Measurements from ENCODE around the gene ARID3A.

ARID3A gene

DNA sequence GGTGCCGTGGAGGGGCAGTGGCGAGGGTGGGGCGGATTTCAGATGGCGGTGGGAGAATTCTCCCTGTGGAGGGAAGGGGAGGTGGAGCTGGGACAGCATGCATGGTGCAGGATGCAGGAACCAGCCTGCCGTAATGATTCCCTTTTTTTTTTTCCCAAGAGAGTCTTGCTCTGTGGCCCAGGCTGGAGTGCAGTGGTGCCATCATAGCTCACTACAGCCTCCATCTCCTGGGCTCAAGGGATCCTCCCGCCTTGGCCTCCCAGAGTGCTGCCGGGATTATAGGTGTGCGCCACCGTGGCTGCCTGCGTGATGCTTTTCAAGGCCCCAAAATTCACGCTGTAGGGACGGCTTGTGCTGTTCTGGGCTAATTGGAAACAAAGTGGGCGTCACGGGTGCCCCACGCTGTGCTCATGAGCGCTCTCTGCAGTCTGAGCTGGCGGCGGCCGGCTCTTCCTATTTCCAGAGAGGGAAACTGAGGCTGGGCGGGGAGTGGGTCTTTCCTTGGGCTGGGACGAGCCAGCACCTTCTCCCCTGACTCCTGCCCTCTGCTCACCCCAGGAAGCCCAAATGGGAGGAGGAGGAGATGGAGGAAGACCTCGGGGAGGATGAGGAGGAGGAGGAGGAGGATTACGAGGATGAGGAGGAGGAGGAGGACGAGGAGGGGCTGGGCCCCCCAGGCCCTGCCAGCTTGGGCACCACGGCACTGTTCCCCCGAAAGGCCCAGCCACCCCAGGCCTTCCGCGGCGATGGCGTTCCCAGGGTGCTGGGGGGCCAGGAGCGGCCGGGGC is 6.2 kb downstream of the ARID3A start:
- no peak for DNase-seq

DNA sequence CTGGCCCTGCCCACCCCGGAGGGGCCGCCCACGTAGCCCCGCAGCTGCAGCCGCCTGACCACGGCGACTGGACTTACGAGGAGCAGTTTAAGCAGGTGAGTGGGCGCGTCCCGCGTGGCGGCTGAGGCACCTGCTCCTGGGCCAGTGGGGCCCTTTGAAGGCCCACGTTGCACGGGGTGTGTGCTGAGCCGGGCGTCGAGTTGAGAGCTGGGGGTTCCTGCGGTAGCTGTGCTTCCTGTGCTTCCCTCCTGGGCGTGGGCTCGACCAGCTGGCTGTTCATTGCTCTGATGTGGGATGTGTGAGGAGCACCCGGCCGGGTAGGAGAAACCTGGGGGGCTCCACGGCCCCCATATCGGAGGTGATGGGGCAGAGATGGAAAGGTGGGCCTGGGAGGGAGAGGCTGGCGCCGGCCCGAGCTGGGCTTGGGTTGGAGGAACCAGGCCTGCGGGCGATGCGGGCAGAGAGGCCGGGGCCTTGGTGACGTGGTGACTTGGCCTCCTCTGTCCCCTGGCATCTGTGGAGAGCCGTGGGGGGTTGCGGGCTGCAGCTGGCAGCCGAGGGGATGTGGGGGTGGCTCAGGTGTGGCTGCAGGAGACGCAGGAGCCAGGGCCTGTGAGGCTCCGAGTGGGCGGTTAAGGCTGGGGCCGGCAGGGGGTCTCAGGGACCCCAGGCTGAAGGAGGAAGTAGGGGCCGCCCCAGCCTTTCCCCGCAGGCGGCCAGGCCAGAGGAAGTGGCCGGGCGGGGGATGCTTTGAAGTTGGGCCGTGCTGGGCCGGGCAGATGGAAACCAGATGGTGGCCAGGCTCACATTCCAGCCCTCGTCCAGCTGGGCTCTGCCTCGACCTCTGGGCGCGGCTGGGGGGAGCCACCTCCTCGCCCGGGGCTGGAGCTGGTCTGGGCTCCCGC is 7.1 kb downstream of the ARID3A start:
- DNase-seq, result no peak

DNA sequence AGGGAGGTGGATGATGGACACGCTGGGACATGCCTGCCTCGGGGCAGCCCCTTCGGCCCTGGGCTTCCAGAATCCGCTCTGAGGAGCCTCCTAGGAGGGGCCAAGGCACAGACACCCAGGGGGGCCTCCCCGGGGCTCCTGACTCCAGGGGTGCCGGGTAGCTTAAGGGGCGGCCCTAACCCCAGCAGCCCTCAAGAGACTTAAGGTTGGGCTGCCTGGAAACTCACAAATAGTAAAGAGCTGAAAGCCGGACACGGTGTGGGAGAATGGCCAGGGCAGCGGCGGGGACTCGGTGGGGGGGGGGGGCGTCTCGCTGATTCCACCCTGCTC is 7.7 kb downstream of the ARID3A start:
- no peak for DNase-seq

DNA sequence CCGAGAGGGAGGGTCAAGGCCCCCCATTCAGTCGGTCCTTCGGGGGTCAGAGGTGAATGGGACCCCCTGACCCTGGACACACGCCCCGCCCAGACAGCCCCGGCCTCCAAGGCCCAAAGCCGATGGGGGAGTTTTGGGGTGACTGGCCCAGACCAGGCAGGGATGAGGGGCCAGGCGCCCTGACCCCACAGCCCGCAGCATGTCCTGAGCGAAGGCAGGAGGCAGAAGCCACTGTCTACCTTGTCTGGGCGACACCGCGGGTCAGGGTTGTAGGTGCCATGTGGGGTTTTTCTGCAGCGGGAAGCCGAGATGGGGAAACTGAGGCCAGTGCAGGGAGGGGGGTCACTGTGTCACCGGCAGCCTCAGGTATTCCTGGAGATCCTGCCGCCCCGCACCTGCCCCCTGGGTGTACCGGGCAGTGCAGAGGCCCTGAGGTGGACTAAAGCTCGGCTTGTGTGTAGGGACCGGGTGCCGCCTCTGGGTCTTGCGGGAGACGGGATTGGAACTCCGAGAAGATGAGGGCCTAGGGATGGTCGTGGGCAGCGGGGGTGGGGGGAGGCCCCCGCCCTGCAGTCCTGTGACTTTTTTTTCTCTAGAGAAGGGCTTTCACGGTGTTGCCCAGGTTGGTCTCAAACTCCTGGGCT is 8.5 kb downstream of the ARID3A start:
- DNase-seq, result no peak

DNA sequence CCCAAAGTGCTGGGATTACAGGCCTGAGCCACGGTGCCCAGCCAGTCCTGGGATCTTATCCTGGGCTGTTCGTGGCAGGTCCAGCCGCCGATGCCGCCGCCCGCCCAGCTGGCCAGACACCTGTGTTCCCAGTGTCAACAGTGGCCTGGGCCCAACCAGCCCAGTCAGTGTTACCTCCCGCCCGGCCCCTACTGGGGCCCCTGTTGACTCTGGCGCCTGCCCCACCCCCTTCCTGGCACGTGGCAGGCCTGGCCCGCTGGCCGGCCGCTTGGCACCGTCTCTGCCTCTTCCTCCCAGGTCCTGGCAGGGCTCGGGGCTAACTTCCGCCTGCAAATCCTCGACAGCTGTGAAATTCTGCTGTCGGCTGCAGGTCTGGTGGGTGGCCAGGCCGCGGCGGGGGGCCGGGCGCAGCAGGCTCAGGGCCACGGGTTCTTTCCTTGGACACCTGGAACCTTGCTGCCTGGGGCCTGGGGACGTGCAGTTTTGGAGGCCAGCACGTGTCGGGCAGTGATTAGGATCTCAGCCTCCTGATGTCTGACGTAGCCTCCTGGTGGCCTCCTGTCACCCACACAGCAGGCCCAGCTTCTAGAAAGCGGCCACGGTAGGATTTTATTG is 9.1 kb downstream of the ARID3A start:
- peak; percentile 87 for DNase-seq

DNA sequence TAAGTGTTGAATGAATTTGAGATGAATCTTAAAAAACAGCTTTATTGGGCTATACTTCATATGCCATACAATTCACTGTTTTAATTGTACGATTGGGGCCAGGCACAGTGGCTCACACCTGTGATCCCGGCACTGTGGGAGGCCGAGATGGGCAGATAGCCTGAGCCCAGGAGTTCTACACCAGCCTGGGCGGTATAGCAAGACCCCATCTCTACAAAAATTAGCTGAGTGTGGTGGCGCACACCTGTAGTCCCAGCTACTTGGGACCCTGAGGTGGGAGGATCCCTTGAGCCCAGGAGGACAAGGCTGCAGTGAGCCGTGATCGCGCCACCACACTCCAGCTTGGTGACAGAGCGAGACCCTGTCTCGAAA is 10.3 kb downstream of the ARID3A start:
- no peak for DNase-seq

DNA sequence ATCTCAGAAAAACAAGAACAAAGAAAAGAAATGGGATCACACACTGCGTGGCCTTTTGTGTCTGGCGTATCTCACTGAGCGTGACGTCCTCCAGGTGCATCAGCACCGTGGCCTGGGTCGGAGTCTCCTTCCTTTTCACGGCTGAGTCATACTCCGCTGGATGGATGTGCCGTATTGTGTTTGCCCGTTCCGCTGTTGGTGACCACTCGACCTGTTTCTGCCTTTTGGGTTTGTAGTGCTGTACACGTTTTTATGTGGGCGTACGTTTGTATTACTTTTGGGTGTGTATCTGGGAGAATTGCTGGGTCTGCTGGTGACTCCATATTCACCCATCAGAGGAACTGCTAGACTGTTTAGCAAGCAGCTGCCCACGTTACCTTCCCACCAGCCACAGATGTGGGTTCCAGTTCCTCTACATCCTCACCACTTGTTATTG is 11.4 kb downstream of the ARID3A start:
- no peak for DNase-seq

DNA sequence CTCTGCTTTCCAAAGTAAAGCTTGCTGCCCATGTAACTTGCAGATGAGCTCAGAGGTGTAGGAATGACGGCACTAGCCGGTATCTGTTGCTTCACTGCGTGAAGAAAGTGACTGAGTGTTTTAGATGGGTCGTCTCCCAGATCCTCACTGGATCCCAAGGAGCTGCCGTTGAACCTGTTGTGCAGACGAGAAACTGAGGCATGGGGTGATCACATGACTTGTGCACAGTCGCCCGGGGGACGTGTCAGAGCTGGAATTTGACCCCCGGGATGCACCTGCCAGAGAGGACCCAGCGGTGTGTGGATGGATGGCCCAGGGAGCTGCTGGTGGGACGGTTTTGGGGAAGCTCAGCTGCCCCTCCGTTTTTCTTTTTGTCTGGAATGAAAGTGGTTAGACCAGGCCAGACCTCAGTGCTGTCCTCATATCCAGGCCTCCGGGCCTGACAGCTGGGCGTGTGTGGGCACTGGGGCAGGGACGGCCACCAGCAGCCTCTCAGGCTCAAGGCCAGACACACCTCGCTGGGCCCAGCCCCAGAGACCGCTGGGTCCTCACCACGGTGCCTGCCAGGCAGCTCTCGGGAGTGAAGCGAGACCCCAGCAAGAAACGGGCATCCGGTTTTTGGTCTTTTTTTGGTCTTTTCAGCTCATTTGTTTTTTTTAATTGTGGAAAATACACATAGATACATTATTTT is 12.5 kb downstream of the ARID3A start:
- DNase-seq, result no peak

DNA sequence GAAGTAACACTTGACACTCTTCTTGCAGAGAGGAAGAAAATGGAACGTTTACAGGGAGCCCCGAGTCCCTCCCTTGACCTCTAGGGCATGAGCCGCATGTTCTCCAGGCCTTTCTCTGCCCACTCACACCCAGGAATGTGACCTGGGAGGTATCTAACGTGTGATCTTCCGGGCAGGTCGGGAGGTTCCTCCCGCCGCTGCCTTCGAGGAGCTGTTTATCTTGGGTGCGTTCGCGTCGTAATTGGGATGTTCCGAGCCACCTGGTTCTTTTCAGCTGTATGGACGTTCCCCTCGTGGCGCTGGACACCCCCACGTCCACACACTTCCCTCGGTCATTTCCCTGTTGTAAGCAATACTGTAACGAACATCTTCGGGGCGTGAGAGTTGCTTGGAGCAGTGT is 13.6 kb downstream of the ARID3A start:
- DNase-seq, result no peak

DNA sequence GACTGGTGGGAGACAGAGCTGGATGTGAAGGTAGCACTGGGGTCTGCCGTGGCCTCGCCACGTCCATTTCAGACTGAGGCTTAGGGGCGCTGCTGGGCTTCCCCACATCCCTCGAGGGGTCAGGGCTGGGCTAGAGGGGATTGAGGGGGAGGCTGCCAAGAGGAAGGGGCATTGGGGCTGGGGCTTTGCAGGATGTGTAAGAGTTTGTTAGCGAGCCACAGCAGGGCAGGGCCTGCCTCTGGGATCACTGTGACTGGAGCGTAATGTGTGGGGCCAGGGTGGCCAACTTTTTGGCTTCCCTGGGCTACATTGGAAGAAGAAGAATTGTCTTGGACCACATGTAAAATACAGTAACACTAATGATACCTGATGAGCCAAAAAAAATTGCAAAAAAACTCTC is 14.1 kb downstream of the ARID3A start:
- no peak for DNase-seq

DNA sequence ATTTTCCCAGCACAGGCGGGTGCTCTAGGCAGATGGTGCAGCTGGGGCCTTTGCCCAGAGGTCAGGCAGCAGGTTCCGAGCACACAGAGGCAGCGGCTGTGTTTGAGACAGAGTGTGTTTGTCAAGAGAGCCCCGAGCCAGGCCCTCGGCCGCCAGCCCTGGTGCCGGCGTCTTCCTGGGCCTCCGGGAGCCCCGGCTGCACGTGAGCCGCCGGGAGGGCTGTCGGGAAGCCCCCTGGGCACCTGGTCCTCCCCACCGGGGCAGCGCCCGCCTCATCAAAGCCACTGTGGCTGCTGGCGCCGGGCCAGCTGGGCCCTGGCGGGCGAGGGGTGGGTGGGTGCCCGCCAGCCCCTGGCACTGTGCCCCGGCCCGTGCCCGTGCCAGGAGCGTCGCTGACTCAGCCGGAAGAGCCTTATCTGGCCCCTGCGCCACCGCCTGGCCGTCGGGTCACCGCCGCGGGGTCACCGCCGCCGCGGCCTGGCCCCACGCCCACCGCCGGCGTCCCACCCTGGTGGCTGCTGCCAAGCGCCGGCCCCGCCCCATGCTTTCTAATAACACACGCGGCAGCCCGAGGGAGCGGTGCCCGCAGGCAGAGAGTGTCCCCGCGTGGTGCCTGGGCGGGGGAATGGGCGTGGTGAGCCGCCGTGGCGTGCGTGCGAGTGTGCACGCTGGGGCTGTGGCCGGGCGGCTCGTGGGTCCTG is 14.9 kb downstream of the ARID3A start:
- DNase-seq, result peak; percentile 66

DNA sequence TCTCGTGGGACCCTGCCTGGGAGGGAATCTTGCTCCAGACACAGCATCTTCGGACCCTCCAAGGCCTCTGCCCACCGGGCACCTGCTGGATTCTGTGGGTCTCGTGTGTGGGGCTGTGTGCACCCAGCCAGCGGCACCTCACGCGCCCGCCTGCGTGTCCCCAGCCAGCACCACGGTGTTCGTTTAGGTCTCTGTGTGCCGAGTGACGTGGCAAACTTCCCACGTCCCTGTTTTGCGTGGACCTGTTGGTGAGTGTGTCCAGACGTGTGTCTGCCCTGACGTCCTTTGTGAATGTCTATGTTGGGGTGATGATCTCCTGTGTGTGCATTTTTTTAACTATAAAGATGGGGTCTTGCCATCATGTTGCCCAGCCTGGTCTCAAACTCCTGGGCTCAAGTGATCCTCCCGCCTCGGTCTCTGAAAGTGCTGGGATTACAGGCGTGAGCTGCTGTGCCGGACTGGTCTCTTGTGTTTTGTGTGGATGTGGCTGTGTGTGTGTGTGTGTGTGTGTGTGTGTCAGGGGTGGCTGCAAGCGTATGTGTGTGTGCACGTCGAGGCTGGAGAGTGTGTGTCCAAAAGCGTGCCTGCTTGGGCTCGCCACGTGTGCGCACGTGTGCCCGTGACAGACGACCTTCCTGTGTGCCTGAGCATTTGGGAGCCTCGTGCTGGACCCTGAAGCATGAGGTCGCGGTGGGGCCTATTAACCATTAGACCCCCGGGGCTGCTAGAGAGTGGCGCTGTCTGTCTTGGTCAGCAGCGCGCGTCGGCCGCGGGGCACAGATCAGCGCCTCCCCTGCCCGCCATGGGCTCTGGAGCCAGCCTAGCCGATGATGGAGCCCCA is 15.7 kb downstream of the ARID3A start:
- DNase-seq, result no peak

DNA sequence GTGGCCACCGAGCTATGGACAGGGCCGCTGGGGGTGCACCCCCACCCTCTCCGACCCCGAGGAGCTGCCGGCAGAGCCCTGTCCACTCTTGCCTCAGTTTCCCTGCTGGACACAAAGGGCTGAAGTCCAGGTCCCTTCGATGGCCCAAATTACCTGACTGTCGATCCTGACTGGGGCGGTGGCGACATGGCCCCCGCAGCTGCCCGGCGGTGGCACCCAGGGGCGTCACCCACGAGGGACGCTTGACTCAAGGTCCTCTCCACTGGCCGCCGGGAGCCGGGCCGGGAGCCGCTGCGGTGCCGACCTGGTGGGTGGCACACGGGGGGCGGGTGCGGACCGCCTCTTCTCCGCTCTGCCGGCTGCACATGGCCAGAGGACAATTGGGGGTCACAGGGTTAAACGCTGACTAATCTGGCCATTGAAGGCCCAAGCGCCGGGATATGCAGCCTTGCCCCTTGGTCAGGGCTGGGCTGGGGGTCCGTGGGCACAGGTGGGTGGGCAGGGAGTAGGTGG is 16.4 kb downstream of the ARID3A start:
- DNase-seq, result no peak

DNA sequence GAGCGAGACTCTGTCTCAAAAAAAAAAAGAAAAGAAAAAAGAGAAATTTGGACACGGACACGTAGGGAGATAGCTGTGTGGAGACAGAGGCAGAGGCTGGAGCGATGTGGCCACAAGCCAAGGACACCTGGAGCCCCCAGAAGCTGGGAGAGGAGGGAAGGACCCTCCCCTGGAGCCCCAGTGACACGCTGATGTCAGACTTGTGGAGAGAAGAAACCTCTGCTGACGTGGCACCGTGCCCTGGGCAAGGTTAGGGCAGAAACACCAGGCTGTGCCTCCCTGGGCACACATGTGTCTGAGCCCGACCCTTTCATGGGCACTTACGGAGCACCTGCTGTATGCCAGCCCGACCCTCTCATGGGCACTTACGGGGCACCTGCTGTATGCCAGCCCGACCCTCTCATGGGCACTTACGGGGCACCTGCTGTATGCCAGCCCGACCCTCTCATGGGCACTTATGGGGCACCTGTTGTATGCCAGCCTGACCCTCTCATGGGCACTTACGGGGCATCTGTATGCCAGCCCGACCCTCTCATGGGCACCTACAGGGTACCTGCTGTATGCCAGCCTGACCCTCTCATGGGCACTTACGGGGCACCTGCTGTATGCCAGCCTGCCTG is 17.8 kb downstream of the ARID3A start:
- DNase-seq, result no peak

DNA sequence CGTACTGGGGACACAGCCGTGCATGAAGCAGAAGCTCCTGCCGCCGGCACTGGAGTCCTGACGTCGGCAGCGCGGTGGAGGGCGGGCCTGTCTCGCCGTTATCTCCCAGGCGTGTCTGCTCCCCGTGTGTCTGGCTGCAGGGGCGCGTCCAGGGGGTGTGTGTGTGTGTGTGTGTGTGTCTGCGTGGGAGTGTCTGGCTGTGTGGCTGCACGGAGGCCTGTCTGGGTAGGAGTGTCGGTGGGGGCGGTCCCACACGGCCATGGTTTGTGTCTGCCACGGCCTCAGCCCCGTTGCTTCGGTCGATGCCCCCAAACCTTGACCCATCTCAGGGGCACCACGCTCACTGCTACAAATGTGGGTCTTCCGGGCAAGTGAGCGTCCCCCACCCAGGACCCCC is 18.3 kb downstream of the ARID3A start:
- DNase-seq, result no peak

DNA sequence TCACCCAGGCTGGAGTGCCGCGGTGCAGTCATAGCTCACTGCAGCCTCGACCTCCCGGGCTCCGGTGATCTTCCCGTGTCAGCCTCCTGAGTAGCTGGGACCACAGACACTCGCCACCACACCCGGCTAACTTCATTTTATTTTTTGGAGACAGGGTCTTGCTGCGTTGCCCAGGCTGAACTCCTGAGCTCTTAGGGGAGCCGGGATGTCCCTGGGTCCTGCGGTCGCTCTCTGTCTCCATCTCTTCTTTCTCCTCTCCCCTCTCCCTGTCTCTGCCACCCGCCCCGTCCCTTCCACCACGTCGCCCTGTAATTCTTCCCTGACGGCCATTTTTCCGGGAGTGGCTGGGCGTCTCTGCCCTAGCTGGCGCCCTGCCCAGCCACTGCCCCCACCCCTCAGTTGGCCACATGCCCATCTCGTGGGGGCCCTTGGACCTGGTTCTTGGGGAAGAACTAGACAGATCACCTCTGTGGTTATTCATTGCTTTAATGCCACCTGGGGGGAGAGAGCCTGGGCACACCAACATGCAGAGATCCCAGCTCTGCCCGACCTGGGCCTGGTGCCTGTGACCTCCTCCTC is 18.9 kb downstream of the ARID3A start:
- DNase-seq, result no peak

DNA sequence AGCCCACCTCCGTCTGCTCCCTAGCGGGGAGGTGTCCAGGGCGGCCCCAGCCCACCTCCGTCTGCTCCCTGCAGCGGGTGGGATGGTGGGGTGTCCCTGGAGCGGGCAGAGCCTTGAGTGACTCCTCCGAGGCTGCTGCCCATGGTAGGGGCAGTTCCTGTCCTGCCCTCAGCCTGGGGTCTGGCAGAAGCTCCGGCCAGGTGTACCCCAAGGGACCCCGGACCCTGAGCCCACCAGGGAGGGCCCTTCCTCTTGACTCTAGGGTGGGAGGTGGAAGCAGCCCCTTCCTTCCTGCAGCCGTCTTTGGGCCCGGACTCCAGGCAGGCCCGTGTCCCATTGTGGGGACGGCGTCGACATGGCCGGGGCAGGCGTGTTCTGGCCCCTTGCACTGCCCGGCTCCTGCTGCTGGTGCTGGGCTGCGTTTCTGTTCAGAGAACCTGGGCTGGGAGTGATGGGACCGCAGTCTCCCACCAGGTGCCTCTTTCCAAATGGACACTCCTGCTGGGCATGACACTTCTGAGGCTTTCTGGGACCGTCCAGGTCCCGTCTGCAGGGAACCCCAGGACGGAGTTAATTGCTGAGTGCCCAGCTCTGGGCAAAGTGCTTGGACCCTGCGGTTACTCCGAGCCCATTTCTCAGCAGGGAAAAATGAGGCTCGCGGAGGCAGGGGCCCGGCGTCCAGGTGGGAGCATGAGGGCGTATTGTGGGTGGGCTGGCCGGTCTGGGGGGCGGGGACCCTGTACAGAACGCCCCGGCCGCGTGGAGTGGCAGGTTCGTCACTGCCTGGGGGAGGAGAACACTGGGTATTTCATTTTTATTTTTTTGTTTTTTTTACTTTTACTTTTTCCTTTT is 19.8 kb downstream of the ARID3A start:
- no peak for DNase-seq

DNA sequence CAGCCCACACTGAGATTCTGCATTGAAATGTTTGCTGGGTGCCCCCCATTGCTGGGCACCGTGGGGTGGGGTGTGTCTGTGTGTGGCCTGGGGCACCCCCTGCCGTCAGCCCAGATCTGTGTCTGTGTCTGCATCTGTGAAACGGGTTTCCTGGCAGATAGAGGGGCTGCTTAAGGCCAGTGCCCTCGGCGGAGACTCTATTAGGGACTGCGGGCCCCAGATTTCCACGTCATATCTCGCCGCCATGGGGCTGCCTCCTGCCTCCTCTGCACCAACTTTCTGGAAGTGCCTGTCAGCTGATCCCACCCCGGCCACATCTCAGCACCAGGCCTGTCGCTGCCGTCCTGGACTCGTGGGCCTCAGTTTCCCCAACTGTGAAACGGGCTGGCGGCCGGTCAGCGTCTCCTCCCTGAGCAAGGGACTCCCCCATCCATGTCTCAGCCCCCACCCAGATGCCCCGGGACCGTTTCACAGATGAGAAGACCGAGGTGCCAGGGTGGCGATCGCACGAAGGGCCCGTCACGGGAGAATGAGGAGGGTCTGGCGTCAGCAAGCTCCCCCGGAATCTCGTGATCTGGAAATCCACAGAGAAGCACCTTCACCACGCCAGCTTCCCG is 21.4 kb downstream of the ARID3A start:
- DNase-seq, result no peak

Data from NCI-H774 (cell line).